AG04449 (cell line): ENCODE results near the gene ZMYM3.
"Not testable (repeated sequence)": the region's sequence is repeated elsewhere in the genome, so short reads cannot be mapped to it uniquely, and the experiment has no call there.

Source experiments
- CTCF ChIA-PET: fragments of 350-600 bp; formaldehyde crosslinking; extraction: SDS; loops from one replicate; lab custom pipeline; 2021; ENCODE audit warnings: antibody characterized with exemption; lab: Yijun Ruan, JAX
- POLR2A ChIA-PET: fragments of 400-600, 350-600 bp; formaldehyde crosslinking; extraction: SDS; loops from one replicate; lab custom pipeline; 2020; ENCODE audit warnings: antibody characterized with exemption, inconsistent platforms; lab: Yijun Ruan, JAX
- DNase-seq: peaks from one replicate; pipeline ENCODE4 v3.0.0-alpha.2; 2010; ENCODE audit warnings: low read depth, low spot score
- H3K4me3 ChIP-seq: 2 replicates; pipeline ENCODE4 v1.5.1; 2011; ENCODE audit warnings: low read depth, mild to moderate bottlenecking, control low read depth, low read length
- CTCF ChIP-seq: IDR thresholded peaks from one replicate; pipeline ENCODE4 v1.5.1; 2011; ENCODE audit warnings: mild to moderate bottlenecking, moderate library complexity, low read length, control low read depth, inconsistent platforms; ENCODE audit not compliant: insufficient read depth; ENCODE audit errors: missing control alignments

The ZMYM3 gene

DNA sequence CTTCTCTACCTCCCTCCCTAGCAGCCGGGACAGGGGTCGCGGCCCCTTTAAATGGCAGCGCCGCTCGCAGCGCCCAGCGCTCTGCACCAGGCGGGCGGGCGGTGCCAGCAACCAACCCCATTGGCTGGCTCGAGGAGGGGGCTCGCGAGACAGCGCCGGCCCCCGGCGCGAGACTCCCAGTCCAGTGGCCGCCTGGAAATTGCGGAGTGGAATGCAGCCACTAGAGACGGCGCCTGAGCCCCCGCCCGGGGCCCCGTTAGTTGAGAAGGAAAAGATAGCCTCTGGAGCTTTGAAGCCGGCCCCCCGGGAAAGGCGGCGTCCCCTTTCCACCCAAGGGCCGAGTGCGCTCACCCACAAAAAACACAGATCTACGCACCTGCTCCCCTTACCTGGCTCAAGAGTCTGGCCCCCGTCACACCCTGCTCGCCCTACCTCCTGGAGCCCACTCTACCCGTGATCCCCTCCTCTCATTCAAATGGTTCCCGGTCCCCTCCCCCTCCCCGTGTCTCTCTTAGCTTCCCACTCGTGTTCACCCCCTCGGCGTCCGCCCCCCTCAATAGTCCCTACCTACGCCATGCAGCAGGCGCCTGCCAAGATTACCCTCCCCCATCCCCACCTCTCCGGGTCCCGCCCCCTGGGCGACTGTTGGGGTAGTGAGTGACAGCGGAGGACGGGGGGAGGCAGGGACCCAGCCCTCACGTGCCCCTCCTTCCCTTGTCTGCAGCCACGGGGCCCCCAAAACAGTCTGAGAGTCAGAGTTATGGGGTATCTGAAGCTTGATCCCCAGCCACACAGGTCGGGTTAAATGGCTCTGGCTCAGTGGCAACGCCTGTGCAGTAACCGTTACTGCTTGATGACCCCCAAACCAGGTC lies at the start of gene ZMYM3:
Gene ZMYM3, minus strand, starts transcription at position 49 of the 872 bp plus-strand sequence. CDS start 885 bp downstream, outside the sequence.
- peak within 1 kb of the TSS; percentile 74 for H3K4me3 ChIP-seq
- DNase-seq = no peak
- ChIA-PET CTCF (interaction anchor here (0.9 to 1.7 kb wide), 2 partner anchors 26 to 29 kb away, joined by 3 to 5 read pairs; partner anchors contain the start of gene NONO), POLR2A (interaction anchor here (0.6 to 1.1 kb wide), 5 partner anchors 10 to 114 kb away, joined by 3 to 5 read pairs (median 3); partner anchors contain the start of gene TAF1)
- TF ChIP-seq CTCF = no peak

- H3K4me3 ChIP-seq = peak overlapping the region; percentile 12
Observed at GRCh38 chrX:71302461-71303213, 48.7 kb upstream of the ZMYM3 start.

GRCh38 chrX:71301195-71301924 lies 47.4 kb upstream of the ZMYM3 start, which contains the start of gene ITGB1BP2:
Gene ITGB1BP2 (plus strand): TSS chrX:71301750. CDS start chrX:71301807, 57 bp downstream.
- H3K4me3 ChIP-seq = peak within 1 kb of the TSS; percentile 42
- DNase-seq = no peak
- POLR2A ChIA-PET = interaction anchor here (0.8 kb wide), 1 partner anchor 18 kb away, joined by 4 read pairs; the partner anchor contains the start of gene NONO
- CTCF ChIA-PET = no interaction called here
- TF ChIP-seq CTCF = no peak

More at GRCh38 chrX:71302461-71303213, 48.7 kb upstream of the ZMYM3 start:
- ChIA-PET CTCF (no interaction called here), POLR2A (interaction anchor here (0.8 kb wide), 1 partner anchor 20 kb away, joined by 4 read pairs; the partner anchor contains the start of gene NONO)
- no peak for DNase-seq
- TF ChIP-seq CTCF = no peak

- CTCF ChIA-PET, POLR2A ChIA-PET, DNase-seq, H3K4me3 ChIP-seq: not testable (repeated sequence)
Observed at GRCh38 chrX:71300495-71300894, 46.6 kb upstream of the ZMYM3 start.

DNA sequence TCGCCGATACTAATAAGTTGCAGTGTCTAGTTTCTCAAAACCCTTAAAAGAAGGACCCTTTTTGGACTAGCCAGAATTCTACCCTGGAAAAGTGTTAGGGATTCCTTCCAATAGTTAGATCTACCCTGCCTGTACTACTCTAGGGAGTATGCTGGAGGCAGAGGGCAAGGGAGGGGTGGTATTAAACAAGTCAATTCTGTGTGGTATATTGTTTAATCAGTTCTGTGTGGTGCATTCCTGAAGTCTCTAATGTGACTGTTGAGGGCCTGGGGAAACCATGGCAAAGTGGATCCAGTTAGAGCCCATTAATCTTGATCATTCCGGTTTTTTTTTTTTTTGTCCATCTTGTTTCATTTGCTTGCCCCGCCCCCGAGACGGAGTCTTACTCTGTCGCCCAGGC lies 46.1 kb upstream of the ZMYM3 start:
- DNase-seq, CTCF ChIA-PET, POLR2A ChIA-PET, H3K4me3 ChIP-seq: not testable (repeated sequence)

- POLR2A ChIA-PET = no interaction called here
- CTCF ChIA-PET = no interaction called here
- H3K4me3 ChIP-seq = no peak overlapping the region
- TF ChIP-seq CTCF = no peak
- no peak for DNase-seq
Observed at GRCh38 chrX:71298119-71298518, 44.2 kb upstream of the ZMYM3 start.
